HEK293 (cell line): ENCODE measurements around the gene BCAS3.
"Not testable (repeated sequence)": the region's sequence is repeated elsewhere in the genome, so short reads cannot be mapped to it uniquely, and the experiment has no call there.

Experiments used
- BCL11A ChIP-seq: fragments of 450-650 bp; formaldehyde crosslinking; IDR thresholded peaks from 2 replicates; pipeline ENCODE4 v1.5.1; 2016; ENCODE audit warnings: low read depth, missing biosample characterization, missing genetic modification characterization
- GLI4 ChIP-seq: fragments of 450-650 bp; formaldehyde crosslinking; IDR thresholded peaks from 2 replicates; pipeline ENCODE4 v1.5.1; 2016; ENCODE audit warnings: missing biosample characterization, missing genetic modification characterization
- TCF7L2 ChIP-seq: IDR thresholded peaks from 2 replicates; pipeline ENCODE4 v1.6.1; 2011; ENCODE audit warnings: low read depth, mild to moderate bottlenecking, inconsistent platforms, low read length, moderate library complexity, borderline replicate concordance
- ZIC2 ChIP-seq: fragments of 450-650 bp; formaldehyde crosslinking; IDR thresholded peaks from 2 replicates; pipeline ENCODE4 v1.5.1; 2016; ENCODE audit warnings: missing biosample characterization, missing genetic modification characterization
- ZNF366 ChIP-seq: fragments of 450-650 bp; formaldehyde crosslinking; conservative IDR thresholded peaks from 2 replicates; pipeline ENCODE4 v1.5.1; 2016; ENCODE audit warnings: missing biosample characterization, missing genetic modification characterization
- TF ChIP-seq, protein P1 (sequence below): fragments of 450-650 bp; formaldehyde crosslinking; IDR thresholded peaks from 2 replicates; pipeline ENCODE4 v1.5.1; 2016; ENCODE audit warnings: missing biosample characterization, missing genetic modification characterization
- TF ChIP-seq, protein P2 (sequence below): fragments of 450-650 bp; IDR thresholded peaks from 2 replicates; pipeline ENCODE4 v1.5.1; 2018; ENCODE audit warnings: missing biosample characterization, missing genetic modification characterization
- TF ChIP-seq, protein P3 (sequence below): fragments of 450-650 bp; formaldehyde crosslinking; IDR thresholded peaks from 2 replicates; pipeline ENCODE4 v1.5.1; 2017; ENCODE audit warnings: missing biosample characterization, missing genetic modification characterization
- TF ChIP-seq, protein P4 (sequence below): fragments of 450-650 bp; formaldehyde crosslinking; IDR thresholded peaks from 2 replicates; pipeline ENCODE4; 2016; ENCODE audit warnings: missing biosample characterization, missing genetic modification characterization
- TF ChIP-seq, protein P5 (sequence below): fragments of 450-650 bp; IDR thresholded peaks from 2 replicates; pipeline ENCODE4 v1.5.1; 2018; ENCODE audit warnings: missing biosample characterization, mild to moderate bottlenecking, missing genetic modification characterization
- TF ChIP-seq, protein P6 (sequence below): fragments of 450-650 bp; formaldehyde crosslinking; IDR thresholded peaks from 2 replicates; pipeline ENCODE4 v1.5.1; 2016; ENCODE audit warnings: missing biosample characterization, missing genetic modification characterization, borderline replicate concordance

DNA sequence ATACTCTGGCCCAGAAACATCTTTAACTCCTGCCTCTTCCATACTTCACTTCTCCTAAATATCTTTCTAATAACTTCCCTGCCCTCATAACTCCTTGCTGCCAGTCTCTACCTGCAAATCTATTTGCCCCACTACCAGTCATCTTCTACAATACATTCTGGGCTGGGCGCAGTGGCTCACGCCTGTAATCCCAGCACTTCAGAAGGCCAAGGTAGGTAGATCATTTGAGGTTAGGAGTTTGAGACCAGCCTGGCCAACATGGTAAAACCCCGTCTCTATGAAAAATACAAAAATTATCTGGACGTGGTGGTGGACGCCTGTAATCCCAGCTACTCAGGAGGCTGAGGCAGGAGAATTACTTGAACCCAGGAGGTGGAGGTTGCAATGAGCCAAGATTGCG, 763.9 kb downstream of the BCAS3 start:
- not testable (repeated sequence) for TF ChIP-seq TCF7L2; ZIC2; ZNF366 (tag by site-specific recombination); GLI4 (tag by site-specific recombination); BCL11A (tag by site-specific recombination)
- TF ChIP-seq, protein P1, sequence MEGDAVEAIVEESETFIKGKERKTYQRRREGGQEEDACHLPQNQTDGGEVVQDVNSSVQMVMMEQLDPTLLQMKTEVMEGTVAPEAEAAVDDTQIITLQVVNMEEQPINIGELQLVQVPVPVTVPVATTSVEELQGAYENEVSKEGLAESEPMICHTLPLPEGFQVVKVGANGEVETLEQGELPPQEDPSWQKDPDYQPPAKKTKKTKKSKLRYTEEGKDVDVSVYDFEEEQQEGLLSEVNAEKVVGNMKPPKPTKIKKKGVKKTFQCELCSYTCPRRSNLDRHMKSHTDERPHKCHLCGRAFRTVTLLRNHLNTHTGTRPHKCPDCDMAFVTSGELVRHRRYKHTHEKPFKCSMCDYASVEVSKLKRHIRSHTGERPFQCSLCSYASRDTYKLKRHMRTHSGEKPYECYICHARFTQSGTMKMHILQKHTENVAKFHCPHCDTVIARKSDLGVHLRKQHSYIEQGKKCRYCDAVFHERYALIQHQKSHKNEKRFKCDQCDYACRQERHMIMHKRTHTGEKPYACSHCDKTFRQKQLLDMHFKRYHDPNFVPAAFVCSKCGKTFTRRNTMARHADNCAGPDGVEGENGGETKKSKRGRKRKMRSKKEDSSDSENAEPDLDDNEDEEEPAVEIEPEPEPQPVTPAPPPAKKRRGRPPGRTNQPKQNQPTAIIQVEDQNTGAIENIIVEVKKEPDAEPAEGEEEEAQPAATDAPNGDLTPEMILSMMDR (tag by site-specific recombination), result not testable (repeated sequence)
- TF ChIP-seq, protein P2, sequence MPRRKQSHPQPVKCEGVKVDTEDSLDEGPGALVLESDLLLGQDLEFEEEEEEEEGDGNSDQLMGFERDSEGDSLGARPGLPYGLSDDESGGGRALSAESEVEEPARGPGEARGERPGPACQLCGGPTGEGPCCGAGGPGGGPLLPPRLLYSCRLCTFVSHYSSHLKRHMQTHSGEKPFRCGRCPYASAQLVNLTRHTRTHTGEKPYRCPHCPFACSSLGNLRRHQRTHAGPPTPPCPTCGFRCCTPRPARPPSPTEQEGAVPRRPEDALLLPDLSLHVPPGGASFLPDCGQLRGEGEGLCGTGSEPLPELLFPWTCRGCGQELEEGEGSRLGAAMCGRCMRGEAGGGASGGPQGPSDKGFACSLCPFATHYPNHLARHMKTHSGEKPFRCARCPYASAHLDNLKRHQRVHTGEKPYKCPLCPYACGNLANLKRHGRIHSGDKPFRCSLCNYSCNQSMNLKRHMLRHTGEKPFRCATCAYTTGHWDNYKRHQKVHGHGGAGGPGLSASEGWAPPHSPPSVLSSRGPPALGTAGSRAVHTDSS (tag by site-specific recombination), result not testable (repeated sequence)
- TF ChIP-seq, protein P3, sequence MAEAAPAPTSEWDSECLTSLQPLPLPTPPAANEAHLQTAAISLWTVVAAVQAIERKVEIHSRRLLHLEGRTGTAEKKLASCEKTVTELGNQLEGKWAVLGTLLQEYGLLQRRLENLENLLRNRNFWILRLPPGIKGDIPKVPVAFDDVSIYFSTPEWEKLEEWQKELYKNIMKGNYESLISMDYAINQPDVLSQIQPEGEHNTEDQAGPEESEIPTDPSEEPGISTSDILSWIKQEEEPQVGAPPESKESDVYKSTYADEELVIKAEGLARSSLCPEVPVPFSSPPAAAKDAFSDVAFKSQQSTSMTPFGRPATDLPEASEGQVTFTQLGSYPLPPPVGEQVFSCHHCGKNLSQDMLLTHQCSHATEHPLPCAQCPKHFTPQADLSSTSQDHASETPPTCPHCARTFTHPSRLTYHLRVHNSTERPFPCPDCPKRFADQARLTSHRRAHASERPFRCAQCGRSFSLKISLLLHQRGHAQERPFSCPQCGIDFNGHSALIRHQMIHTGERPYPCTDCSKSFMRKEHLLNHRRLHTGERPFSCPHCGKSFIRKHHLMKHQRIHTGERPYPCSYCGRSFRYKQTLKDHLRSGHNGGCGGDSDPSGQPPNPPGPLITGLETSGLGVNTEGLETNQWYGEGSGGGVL (tag by site-specific recombination), result not testable (repeated sequence)
- TF ChIP-seq, protein P4, sequence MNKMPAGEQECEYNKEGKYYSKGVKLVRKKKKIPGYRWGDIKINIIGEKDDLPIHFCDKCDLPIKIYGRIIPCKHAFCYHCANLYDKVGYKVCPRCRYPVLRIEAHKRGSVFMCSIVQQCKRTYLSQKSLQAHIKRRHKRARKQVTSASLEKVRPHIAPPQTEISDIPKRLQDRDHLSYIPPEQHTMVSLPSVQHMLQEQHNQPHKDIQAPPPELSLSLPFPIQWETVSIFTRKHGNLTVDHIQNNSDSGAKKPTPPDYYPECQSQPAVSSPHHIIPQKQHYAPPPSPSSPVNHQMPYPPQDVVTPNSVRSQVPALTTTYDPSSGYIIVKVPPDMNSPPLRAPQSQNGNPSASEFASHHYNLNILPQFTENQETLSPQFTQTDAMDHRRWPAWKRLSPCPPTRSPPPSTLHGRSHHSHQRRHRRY (tag by site-specific recombination), result not testable (repeated sequence)
- TF ChIP-seq, protein P5, sequence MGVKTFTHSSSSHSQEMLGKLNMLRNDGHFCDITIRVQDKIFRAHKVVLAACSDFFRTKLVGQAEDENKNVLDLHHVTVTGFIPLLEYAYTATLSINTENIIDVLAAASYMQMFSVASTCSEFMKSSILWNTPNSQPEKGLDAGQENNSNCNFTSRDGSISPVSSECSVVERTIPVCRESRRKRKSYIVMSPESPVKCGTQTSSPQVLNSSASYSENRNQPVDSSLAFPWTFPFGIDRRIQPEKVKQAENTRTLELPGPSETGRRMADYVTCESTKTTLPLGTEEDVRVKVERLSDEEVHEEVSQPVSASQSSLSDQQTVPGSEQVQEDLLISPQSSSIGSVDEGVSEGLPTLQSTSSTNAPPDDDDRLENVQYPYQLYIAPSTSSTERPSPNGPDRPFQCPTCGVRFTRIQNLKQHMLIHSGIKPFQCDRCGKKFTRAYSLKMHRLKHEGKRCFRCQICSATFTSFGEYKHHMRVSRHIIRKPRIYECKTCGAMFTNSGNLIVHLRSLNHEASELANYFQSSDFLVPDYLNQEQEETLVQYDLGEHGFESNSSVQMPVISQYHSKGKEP (tag by site-specific recombination), result not testable (repeated sequence)
- TF ChIP-seq, protein P6, sequence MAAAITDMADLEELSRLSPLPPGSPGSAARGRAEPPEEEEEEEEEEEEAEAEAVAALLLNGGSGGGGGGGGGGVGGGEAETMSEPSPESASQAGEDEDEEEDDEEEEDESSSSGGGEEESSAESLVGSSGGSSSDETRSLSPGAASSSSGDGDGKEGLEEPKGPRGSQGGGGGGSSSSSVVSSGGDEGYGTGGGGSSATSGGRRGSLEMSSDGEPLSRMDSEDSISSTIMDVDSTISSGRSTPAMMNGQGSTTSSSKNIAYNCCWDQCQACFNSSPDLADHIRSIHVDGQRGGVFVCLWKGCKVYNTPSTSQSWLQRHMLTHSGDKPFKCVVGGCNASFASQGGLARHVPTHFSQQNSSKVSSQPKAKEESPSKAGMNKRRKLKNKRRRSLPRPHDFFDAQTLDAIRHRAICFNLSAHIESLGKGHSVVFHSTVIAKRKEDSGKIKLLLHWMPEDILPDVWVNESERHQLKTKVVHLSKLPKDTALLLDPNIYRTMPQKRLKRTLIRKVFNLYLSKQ (tag by site-specific recombination), result not testable (repeated sequence)
